Pulmonary artery endothelial cell (primary cell): Measurements from ENCODE around the gene PCDHGA10. TPM values are rescaled to one million over a fixed set of nuclear protein-coding genes. Genes with fewer than 3 reads are reported as not detected.
"Not testable (repeated sequence)": the region's sequence is repeated elsewhere in the genome, so short reads cannot be mapped to it uniquely, and the experiment has no call there.

Experiments used
- DNase-seq: peaks from one replicate; pipeline ENCODE4 v3.0.0-alpha.2; 2011; ENCODE audit warnings: low read depth, low spot score
- total RNA-seq: library from RNA; depleted of rRNA; stranded (reverse); fragments of >200 nt; gene quantifications from 2 replicates; pipeline ENCODE4 v1.2.3, GENCODE V29; 2014

The PCDHGA10 gene
- total RNA-seq, 1 donor from 2014 or later, result 4.0 TPM

DNA sequence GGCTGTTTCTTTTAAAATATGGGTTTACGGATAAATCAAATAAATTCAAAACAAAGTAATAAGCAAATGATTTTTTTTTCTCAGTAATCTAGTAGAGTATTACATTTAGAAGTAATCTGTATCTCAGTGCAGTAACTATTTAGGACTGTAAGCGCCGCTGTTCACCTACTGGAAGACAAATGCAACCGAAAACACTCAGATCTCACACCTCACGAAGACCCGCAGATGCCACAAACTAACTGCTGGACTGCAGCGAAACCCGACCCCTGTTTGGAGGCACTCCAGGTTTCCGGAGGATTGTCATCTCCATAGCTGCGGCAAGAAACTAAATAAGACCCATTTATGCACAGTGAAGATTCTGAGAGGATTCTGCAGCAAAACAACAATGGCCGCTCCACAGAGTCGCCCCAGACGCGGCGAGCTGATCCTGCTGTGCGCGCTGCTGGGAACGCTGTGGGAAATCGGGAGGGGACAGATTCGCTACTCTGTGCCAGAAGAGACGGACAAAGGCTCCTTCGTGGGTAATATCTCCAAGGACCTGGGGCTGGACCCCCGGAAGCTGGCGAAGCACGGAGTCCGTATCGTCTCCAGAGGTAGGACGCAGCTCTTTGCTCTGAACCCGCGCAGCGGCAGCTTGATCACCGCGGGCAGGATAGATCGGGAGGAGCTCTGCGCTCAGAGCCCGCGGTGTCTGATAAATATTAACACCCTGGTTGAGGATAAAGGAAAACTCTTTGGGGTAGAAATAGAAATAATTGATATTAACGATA, 20.2 kb upstream of the PCDHGA10 start, which contains the start of gene PCDHGA8:
Gene PCDHGA8 (plus strand): TSS at position 205 of the 770 bp plus-strand sequence. CDS start 181 bp downstream, at position 386.
- DNase-seq, result no peak

GRCh38 chr5:141393267-141393666, 19.5 kb upstream of the PCDHGA10 start:
- no peak for DNase-seq

- not testable (repeated sequence) for DNase-seq
Observed at GRCh38 chr5:141394401-141395187, 18.2 kb upstream of the PCDHGA10 start.

DNA sequence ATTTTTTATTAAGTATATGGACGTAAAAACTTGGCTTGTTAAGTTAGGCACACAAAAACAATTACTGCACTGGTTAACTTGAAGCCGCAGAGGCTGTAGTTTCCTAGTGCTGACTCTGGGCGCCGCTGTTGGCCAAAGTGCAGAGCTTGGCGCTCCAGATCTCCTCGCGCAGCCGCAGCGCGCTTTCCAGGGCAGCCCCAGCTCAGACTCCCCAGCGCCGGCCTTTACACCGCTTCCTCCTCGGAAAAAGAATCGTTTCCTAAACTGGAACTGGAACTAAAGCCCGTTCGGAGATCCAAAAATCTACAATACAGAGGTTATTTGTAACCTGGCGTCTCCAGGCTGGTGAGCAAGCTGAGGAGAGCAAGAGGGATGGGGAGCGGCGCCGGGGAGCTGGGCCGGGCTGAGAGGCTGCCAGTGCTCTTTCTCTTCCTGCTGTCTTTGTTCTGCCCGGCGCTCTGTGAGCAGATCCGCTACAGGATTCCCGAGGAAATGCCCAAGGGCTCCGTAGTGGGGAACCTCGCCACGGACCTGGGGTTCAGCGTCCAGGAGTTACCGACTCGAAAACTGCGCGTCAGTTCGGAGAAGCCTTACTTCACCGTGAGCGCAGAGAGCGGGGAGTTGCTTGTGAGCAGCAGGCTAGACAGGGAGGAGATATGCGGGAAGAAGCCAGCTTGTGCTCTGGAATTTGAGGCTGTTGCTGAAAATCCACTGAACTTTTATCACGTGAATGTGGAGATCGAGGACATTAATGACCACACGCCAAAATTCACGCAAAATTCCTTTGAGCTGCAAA, 14.8 kb upstream of the PCDHGA10 start, which contains the start of gene PCDHGB5:
Gene PCDHGB5 (plus strand): TSS at position 192 of the 796 bp plus-strand sequence. CDS start 181 bp downstream, at position 373.
- not testable (repeated sequence) for DNase-seq

GRCh38 chr5:141398608-141399007, 14.2 kb upstream of the PCDHGA10 start:
- DNase-seq, result no peak

DNA sequence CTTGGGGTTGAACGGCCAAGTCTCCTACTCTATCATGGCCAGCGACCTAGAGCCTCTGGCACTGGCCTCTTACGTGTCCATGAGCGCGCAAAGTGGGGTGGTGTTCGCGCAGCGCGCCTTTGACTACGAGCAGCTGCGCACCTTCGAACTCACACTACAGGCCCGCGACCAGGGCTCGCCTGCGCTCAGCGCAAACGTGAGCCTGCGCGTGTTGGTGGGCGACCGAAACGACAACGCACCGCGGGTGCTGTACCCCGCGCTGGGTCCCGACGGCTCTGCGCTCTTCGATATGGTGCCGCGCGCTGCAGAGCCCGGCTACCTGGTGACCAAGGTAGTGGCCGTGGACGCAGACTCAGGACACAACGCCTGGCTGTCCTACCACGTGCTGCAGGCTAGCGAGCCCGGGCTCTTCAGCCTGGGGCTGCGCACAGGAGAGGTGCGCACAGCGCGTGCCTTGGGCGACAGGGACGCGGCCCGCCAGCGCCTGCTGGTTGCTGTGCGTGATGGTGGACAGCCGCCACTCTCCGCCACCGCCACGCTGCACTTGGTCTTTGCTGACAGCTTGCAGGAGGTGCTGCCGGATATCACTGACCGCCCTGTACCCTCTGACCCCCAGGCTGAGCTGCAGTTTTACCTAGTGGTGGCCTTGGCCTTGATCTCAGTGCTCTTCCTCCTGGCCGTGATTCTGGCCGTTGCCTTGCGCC, 13.1 kb upstream of the PCDHGA10 start:
- no peak for DNase-seq

DNA sequence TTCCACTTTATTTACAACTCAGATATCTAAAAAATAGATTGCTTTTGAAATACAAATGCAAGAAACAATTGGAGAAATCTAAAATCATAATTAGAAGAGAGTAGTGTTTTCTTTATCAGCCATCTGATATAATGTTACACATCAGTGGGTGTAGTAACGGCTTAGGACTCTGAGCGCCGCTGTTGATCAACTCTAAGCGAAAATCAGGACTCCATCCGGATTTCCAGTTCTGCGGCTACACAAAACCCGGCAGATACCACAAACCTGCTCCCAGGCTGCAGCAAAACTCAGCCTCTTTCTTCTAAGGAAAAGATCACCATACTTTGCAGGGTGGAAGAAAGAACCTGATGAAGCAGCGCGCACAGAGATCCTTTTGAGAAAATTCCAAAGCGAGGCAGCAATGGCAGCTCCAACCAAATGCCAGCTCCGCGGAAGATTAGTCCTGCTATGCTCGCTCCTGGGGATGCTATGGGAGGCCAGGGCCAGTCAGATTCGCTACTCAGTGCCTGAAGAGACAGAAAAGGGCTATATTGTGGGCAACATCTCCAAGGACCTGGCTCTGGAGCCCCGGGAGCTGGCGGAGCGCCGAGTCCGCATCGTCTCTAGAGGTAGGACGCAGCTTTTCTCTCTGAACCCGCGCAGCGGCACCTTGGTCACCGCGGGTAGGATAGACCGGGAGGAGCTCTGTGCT, 10.1 kb upstream of the PCDHGA10 start, which contains the start of gene PCDHGA9:
Gene PCDHGA9 (plus strand): TSS at position 226 of the 691 bp plus-strand sequence. CDS start 175 bp downstream, at position 401.
- DNase-seq, result no peak

DNA sequence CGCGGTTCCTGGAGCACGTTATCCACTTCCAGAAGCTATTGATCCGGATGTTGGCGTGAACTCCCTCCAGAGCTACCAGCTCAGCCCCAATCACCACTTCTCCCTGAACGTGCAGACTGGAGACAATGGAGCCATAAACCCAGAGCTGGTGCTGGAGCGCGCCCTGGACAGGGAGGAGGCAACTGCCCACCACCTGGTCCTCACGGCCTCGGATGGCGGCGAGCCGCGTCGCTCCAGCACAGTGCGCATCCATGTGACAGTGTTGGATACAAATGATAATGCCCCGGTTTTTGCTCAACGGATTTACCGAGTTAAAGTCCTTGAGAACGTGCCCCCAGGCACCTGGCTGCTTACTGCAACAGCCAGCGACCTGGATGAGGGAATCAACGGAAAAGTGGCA, 9.4 kb upstream of the PCDHGA10 start:
- no peak for DNase-seq

GRCh38 chr5:141407790-141408505, 4.8 kb upstream of the PCDHGA10 start, which contains the start of gene PCDHGB6:
PCDHGB6 (plus strand) TSS chr5:141408021; CDS start chr5:141408203, 182 bp downstream.
- not testable (repeated sequence) for DNase-seq

- no peak for DNase-seq
Observed at GRCh38 chr5:141409598-141410306, 3.0 kb upstream of the PCDHGA10 start.

GRCh38 chr5:141411575-141411974, 1.2 kb upstream of the PCDHGA10 start:
- DNase-seq, result no peak

GRCh38 chr5:141413540-141414069, 818 bp downstream of the PCDHGA10 start:
- no peak for DNase-seq

DNA sequence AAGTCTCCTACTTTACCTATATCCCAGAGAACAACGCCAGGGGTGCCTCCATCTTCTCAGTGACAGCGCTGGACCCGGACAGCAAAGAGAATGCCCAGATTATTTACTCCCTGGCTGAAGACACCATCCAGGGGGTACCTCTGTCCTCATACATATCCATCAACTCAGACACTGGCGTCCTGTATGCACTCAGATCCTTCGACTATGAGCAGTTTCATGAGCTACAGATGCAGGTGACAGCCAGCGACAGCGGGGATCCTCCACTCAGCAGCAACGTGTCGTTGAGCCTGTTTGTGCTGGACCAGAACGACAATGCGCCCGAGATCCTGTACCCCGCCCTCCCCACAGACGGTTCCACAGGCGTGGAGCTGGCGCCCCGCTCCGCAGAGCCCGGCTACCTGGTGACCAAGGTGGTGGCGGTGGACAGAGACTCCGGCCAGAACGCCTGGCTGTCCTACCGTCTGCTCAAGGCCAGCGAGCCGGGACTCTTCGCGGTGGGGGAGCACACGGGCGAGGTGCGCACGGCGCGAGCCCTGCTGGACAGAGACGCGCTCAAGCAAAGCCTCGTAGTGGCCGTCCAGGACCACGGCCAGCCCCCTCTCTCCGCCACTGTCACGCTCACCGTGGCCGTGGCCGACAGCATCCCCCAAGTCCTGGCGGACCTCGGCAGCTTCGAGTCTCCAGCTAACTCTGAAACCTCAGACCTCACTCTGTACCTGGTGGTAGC, 1.9 kb downstream of the PCDHGA10 start:
- DNase-seq, result not testable (repeated sequence)

GRCh38 chr5:141415275-141415618, 2.5 kb downstream of the PCDHGA10 start:
- not testable (repeated sequence) for DNase-seq

GRCh38 chr5:141417494-141418172, 4.8 kb downstream of the PCDHGA10 start, which contains the start of gene PCDHGB7:
PCDHGB7 (plus strand) TSS chr5:141417677; CDS start chr5:141417860, 183 bp downstream.
- peak; percentile 57 for DNase-seq

DNA sequence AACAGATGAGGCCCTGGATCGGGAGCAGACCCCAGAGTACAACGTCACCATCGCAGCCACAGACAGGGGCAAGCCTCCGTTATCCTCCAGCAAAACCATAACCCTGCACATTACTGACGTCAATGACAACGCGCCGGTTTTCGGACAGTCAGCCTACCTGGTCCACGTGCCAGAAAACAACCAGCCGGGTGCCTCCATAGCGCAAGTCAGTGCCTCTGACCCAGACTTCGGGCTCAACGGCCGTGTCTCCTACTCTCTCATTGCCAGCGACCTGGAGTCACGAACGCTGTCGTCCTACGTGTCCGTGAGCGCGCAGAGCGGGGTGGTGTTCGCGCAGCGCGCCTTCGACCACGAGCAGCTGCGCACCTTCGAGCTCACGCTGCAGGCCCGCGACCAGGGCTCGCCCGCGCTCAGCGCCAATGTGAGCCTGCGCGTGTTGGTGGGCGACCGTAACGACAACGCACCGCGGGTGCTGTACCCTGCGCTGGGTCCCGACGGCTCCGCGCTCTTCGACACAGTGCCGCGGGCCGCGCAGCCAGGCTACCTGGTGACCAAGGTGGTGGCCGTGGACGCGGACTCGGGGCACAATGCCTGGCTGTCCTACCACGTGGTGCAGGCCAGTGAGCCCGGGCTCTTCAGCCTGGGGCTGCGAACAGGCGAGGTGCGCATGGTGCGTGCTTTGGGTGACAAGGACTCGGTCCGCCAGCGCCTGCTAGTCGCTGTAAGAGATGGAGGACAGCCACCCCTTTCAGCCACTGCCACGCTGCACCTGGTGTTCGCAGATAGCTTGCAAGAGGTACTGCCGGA, 6.5 kb downstream of the PCDHGA10 start:
- DNase-seq, result no peak
